ENCODE measurements around the gene ERCC6. TPM values are rescaled to one million over a fixed set of nuclear protein-coding genes. Genes with fewer than 3 reads are reported as not detected.

ERCC6 gene
- total and polyA plus RNA-seq, 3 donors from 2014 or later, result 19.4 to 20.1 (median 19.6) TPM

GRCh38 chr10:49578392-49578791, 39.5 kb upstream of the ERCC6 start:
- Histone ChIP-seq H3K27ac (no peak overlapping the region), H3K36me3 (ENCODE audit: low read depth, missing control alignments) (no peaks in the 10 kb centered on the region), H3K4me3 (no peak overlapping the region), H3K4me1 (no peaks in the 10 kb centered on the region), H3K9me3 (no peaks in the 10 kb centered on the region), H3K27me3 (no peaks in the 10 kb centered on the region)
- 85 to 87% methylated on average over 3 of the region's 3 CpGs for WGBS, 2 donors
- DNase-seq, result no peak
- TF ChIP-seq POLR2A (IDR thresholded peaks at IDR 0.05) (no peak), CTCF (IDR thresholded peaks at IDR 0.05) (no peak)
- intact Hi-C loops (cut with DNase I; ENCODE audit: low total_unique reads), result no loop called here

DNA sequence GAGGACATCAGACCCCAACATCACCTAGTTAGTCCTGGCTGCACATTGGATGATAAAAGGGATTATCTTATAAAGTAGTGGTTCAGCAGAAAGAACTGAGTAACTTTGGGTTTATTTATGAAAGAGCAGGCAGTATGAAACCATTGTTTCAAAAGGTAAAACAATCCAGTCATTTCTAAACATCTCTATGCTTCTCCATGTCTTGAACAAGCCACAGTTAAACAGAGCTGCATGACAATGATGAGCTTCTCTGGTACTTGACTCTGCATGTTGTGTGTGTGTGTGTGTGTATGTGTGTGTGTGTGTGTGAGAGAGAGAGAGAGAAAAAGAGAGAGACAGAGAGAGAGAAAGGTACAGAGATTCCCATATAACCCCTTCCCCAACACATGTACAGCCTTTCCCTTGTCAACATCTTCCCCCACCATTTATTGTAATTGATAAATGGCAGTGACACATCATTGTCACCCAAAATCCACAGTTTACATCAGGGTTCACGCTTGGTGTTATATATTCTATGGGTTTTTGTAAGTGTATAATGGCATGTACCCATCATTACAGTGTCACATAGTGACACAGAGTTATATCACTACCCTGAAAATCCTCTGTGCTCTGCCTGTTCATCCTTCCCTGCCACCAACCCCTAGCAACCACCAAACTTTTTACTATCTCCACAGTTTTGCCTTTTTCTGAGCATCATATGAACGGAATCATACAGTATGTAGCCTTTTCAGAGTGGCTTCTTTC, 38.4 kb upstream of the ERCC6 start:
- Histone ChIP-seq H3K4me1 (no peaks in the 10 kb centered on the region), H3K4me3 (no peak overlapping the region), H3K27ac (no peak overlapping the region), H3K36me3 (ENCODE audit: low read depth, missing control alignments) (no peaks in the 10 kb centered on the region), H3K9me3 (no peaks in the 10 kb centered on the region), H3K27me3 (no peaks in the 10 kb centered on the region)
- intact Hi-C loops (cut with DNase I; ENCODE audit: low total_unique reads), result no loop called here
- TF ChIP-seq POLR2A (IDR thresholded peaks at IDR 0.05), result no peak
- no peak for TF ChIP-seq CTCF (IDR thresholded peaks at IDR 0.05)
- WGBS, 2 donors, result 78 to 81% methylated on average over 2 of the region's 2 CpGs
- DNase-seq, result no peak

GRCh38 chr10:49575489-49576072, 36.7 kb upstream of the ERCC6 start:
- intact Hi-C loops (cut with DNase I; ENCODE audit: low total_unique reads), result no loop called here

GRCh38 chr10:49572594-49573114, 33.7 kb upstream of the ERCC6 start:
- TF ChIP-seq POLR2A (IDR thresholded peaks at IDR 0.05), result no peak
- TF ChIP-seq CTCF (IDR thresholded peaks at IDR 0.05), result no peak
- DNase-seq, result no peak
- no peak overlapping the region for H3K27ac ChIP-seq
- no peaks in the 10 kb centered on the region for H3K36me3 ChIP-seq (ENCODE audit: low read depth, missing control alignments)
- no peaks in the 10 kb centered on the region for H3K4me1 ChIP-seq
- H3K9me3 ChIP-seq, result no peaks in the 10 kb centered on the region
- H3K4me3 ChIP-seq, result no peak overlapping the region
- 59 to 69% methylated on average over 6 to 9 of the region's 9 CpGs for WGBS, 2 donors
- intact Hi-C loops (cut with DNase I; ENCODE audit: low total_unique reads), result no loop called here
- H3K27me3 ChIP-seq, result no peaks in the 10 kb centered on the region

More at GRCh38 chr10:49575489-49576072, 36.7 kb upstream of the ERCC6 start:
- H3K4me1 ChIP-seq, result no peaks in the 10 kb centered on the region
- H3K27ac ChIP-seq, result no peak overlapping the region
- no peak for DNase-seq
- no peaks in the 10 kb centered on the region for H3K9me3 ChIP-seq
- 84 to 85% methylated on average over 11 of the region's 11 CpGs for WGBS, 2 donors
- H3K36me3 ChIP-seq (ENCODE audit: low read depth, missing control alignments), result no peaks in the 10 kb centered on the region
- H3K4me3 ChIP-seq, result no peak overlapping the region
- no peak for TF ChIP-seq POLR2A (IDR thresholded peaks at IDR 0.05)
- no peak for TF ChIP-seq CTCF (IDR thresholded peaks at IDR 0.05)
- H3K27me3 ChIP-seq, result no peaks in the 10 kb centered on the region

Data from testis (tissue), 3 donors.